Measurements from ENCODE around the gene PPY.

DNA sequence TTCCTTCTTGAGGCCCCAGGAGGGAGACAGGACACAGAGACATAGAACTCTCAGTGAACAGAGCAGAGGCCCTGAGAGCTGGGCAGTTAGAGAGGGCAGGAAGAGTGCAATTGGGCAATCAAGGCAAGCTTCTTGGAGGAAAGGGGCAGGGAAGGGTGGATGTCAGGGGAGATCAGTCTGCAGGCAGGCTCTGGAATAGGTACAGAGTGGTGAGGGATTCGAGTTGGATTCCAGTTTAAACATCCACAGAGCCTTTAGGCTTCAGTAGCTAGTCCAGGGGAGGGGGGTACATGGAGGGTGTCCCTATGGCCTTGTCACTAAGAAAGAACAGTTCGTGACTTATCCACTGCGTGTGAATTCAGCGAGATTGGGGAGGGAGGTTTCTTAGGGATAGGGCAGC is 9.5 kb upstream of the PPY start:
- TF ChIP-seq EP300 (IDR thresholded peaks at IDR 0.05) (no peak), POLR2A (IDR thresholded peaks at IDR 0.05) (no peak), POLR2AphosphoS5 (IDR thresholded peaks at IDR 0.05) (no peak)
- TF ChIP-seq, protein P1, sequence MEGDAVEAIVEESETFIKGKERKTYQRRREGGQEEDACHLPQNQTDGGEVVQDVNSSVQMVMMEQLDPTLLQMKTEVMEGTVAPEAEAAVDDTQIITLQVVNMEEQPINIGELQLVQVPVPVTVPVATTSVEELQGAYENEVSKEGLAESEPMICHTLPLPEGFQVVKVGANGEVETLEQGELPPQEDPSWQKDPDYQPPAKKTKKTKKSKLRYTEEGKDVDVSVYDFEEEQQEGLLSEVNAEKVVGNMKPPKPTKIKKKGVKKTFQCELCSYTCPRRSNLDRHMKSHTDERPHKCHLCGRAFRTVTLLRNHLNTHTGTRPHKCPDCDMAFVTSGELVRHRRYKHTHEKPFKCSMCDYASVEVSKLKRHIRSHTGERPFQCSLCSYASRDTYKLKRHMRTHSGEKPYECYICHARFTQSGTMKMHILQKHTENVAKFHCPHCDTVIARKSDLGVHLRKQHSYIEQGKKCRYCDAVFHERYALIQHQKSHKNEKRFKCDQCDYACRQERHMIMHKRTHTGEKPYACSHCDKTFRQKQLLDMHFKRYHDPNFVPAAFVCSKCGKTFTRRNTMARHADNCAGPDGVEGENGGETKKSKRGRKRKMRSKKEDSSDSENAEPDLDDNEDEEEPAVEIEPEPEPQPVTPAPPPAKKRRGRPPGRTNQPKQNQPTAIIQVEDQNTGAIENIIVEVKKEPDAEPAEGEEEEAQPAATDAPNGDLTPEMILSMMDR (IDR thresholded peaks at IDR 0.05), result no peak
